HCT116 (cell line): ENCODE data around the gene IL17D.

Experiments used
- EZH2 ChIP-seq: fragments of 200-600 bp; sonication (generic); IDR thresholded peaks from 2 replicates; pipeline ENCODE4 v1.6.1; 2017; ENCODE audit warnings: antibody characterized with exemption, mixed run types
- FOSL1 ChIP-seq: IDR thresholded peaks from 2 replicates; pipeline ENCODE4 v1.6.1; 2012; ENCODE audit warnings: low read depth
- POLR2A ChIP-seq: IDR thresholded peaks from 2 replicates; pipeline ENCODE4 v1.7.0; 2011; ENCODE audit warnings: borderline replicate concordance; ENCODE audit not compliant: insufficient read depth, insufficient read length; ENCODE audit errors: extremely low read depth
- POLR2AphosphoS5 ChIP-seq: IDR thresholded peaks from 2 replicates; pipeline ENCODE4 v1.6.1; 2011; ENCODE audit warnings: mild to moderate bottlenecking, low read depth, low read length, moderate library complexity
- RAD21 ChIP-seq: IDR thresholded peaks from 2 replicates; pipeline ENCODE4 v1.6.1; 2012; ENCODE audit warnings: low read depth, mild to moderate bottlenecking
- SIN3A ChIP-seq: IDR thresholded peaks from 2 replicates; pipeline ENCODE4 v1.6.1; 2012; ENCODE audit warnings: low read depth
- TF ChIP-seq, protein P1 (sequence below), 3 experiments: fragments of 200-600 bp in 1 of 3; sonication (generic) in 1 of 3; IDR thresholded peaks in 2 of 3; conservative IDR thresholded peaks in 1 of 3; 2 replicates each; pipeline ENCODE4 v1.5.1; 2012 to 2017; ENCODE audit warnings: low read depth in 2 of 3, low read length in 2 of 3, antibody characterized with exemption in 1 of 3, borderline replicate concordance in 1 of 3, control low read depth in 1 of 3, mild to moderate bottlenecking in 1 of 3, mixed read lengths in 1 of 3, mixed run types in 1 of 3, moderate library complexity in 1 of 3; ENCODE audit not compliant: insufficient read depth in 1 of 3

DNA sequence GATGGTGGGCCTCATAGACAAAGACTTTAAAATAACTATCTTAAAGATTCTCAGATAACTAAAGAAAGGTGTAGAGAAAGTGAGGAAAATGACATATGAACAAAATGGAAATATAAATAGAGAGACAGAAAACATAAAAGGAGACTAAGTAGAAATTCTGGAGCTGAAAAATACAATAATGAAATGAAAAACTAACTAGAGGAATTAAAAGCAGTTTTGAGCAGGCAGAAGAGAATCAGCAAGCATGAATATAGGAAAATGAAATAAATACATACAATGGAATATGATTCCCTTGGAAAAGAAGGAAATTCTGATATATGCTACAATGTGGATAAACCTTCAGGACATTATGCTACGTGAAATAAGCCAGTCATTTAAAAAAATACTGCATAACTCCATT is 66.3 kb downstream of the IL17D start:
- TF ChIP-seq RAD21, result no peak
- TF ChIP-seq, protein P1, sequence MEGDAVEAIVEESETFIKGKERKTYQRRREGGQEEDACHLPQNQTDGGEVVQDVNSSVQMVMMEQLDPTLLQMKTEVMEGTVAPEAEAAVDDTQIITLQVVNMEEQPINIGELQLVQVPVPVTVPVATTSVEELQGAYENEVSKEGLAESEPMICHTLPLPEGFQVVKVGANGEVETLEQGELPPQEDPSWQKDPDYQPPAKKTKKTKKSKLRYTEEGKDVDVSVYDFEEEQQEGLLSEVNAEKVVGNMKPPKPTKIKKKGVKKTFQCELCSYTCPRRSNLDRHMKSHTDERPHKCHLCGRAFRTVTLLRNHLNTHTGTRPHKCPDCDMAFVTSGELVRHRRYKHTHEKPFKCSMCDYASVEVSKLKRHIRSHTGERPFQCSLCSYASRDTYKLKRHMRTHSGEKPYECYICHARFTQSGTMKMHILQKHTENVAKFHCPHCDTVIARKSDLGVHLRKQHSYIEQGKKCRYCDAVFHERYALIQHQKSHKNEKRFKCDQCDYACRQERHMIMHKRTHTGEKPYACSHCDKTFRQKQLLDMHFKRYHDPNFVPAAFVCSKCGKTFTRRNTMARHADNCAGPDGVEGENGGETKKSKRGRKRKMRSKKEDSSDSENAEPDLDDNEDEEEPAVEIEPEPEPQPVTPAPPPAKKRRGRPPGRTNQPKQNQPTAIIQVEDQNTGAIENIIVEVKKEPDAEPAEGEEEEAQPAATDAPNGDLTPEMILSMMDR (IDR thresholded peaks at IDR 0.05 in 2 of 3, conservative IDR thresholded peaks at IDR 0.05 in 1 of 3; ENCODE audit: borderline replicate concordance in 1 of 3, insufficient read depth in 1 of 3, low read depth in 2 of 3, low read length in 2 of 3), result no peak
- no peak for TF ChIP-seq SIN3A
- no peak for TF ChIP-seq POLR2A
- TF ChIP-seq FOSL1, result no peak
- TF ChIP-seq POLR2AphosphoS5, result no peak
- no peak for TF ChIP-seq EZH2
